Activated CD4-positive, alpha-beta T cell treated with anti-CD3 and anti-CD28 coated beads for 24 hours (primary cell): ENCODE data around the gene CTAGE1.
"Not testable (repeated sequence)": the region's sequence is repeated elsewhere in the genome, so short reads cannot be mapped to it uniquely, and the experiment has no call there.

Experiments used
- DNase-seq, 2 donors: peaks; one replicate each; pipeline ENCODE4 v3.0.0-alpha.2; 2020; ENCODE audit warnings: low read depth in 2 of 2

The CTAGE1 gene, protein sequence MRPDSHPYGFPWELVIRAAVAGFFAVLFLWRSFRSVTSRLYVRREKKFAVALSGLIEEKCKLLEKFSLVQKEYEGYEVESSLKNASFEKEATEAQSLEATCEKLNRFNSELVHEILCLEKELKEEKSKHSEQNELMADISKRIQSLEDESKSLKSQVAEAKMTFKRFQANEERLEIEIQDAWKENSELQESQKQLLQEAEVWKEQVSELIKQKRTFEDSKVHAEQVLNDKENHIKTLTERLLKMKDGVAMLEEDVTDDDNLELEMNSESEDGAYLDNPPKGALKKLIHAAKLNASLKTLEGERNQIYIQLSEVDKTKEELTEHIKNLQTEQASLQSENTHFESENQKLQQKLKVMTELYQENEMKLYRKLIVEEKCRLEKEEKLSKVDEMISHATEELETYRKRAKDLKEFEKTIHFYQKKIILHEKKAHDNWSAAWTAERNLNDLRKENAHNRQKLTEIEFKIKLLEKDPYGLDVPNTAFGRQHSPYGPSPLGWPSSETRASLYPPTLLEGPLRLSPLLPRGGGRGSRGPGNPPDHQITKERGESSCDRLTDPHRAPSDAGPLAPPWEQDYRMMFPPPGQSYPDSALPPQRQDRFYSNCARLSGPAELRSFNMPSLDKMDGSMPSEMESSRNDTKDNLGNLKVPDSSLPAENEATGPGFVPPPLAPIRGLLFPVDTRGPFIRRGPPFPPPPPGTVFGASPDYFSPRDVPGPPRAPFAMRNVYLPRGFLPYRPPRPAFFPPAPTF

DNA sequence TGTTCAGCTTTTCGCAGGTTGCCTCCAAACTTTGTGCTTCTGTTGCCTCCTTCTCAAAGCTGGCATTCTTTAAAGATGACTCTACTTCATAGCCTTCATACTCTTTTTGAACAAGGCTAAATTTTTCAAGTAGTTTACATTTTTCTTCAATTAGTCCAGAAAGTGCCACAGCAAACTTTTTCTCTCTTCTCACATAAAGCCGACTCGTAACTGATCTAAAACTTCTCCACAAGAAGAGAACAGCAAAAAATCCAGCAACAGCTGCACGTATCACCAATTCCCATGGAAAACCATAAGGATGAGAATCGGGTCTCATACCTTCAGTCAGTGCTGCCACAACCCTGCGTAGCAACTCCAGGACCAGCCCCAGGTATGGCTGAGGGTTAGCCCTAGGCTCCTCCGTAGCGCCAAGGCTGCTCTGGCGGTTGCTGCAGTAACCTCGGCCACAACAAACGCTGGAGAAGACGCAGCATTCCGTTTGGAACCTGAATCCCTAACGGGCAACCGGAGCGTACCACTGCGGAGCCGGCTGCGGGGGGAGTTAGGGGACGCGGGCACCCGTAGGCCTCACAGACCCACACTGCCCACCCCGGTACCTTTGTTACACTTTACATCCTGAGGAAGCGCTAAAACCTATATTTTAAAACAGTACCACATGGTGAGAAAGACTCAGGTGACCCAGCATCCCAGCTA, at the start of gene CTAGE1:
CTAGE1 (minus strand) TSS at position 420 of the 693 bp plus-strand sequence; CDS start at position 316, 104 bp downstream.
- DNase-seq: no peak

DNA sequence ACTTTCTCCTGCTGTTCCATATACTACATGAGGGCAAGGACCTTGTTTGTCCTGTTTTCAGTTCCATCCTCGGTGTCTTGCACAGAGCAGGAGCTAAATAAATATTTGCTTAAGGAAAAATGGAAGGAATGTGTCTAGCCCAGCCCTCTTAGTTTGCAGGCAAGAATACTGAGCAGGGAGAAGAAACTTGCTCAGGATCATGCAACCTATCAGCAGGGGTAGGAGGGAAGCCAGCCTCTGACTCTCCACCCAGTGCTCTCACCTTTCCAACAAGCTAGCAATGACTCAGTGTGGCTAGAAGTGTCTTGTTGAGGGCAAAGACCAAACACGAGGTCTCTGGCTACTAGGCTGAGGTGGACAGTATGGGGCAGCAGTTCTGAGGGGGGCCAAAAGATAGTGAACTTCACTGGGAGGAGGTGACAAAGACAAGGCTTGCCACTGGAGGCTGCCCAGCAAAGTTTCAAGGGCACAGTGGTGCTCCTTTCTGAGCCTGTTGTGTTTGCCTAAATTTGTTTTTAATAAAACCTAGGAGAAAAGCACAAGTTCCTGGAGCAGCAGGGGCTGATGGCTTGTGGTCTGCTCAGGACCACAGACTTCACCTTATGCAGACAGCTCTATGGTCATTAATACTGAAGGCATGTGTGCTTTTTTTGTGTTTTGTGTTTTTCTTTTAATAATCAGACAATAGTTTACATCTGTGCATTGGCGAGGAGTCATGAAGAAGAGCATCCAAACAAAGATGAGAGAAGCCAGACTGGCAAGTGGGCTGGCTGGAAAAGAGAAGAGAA, 49.1 kb upstream of the CTAGE1 start:
- DNase-seq: no peak

DNA sequence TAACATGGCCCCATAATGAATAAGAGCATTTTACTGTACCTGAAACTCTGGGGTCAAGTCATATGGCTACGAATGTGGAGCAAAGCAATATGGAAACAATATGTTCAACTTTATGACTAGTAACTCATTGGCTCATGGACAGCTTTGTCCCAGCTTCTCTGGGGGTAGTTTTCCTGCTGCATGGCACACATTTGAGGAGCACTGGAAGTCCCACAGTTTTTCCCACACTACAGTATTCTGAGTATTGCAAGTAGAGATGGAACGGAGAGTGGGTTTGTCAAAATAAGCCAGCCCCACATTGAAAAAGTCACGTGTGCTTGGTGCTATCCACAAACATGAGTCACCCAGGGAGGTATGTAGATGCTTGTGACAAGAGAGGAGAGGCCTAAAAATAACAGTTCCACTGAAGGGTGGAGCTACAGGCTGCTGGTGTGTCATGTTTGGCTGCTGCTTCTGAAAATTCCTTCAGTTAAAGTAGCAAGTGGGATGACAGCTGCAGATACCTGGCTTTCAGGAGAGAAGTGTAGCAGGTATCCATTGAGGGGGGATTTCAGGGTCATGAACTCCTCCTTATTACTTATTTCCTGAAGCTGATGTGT, 48.2 kb upstream of the CTAGE1 start:
- DNase-seq: no peak

DNA sequence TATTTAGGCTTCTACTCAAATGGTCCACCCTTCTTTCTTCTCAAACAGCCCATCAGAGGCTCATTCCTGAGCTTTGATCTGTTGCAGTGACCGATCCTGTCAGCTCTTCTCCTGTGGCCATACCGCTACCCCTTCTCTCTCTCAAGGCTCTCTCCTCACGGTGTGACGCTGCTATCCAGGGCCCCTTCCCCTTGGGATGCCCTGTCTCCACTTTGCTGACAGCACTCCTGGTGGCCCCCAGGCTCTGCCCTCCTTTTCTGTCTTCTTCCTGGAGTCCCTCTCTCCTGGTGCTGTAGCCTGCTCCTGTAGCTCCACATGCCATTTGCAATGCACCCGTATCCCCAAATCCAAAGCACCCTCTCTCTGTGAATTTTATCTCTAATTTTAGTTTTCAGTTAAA, 45.4 kb upstream of the CTAGE1 start:
- DNase-seq: no peak

DNA sequence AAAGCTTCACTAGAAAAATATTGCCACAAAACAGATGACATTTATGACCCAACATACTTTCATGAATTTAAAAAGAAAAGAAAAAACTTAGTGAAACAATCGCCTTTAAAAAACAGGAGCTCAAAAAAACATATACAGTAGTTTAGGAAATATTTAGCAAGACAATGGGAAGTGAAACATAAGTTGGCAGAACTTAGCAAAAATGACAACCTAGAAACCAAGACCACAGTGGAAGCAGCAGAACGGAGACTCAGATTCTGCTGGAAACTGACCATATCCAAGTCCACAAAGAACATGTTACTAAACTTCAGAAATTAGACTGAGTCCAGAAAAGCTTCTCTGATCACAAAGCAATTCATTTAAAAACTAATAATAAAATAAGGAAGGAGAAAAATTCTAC, 41.8 kb upstream of the CTAGE1 start:
- no peak for DNase-seq

DNA sequence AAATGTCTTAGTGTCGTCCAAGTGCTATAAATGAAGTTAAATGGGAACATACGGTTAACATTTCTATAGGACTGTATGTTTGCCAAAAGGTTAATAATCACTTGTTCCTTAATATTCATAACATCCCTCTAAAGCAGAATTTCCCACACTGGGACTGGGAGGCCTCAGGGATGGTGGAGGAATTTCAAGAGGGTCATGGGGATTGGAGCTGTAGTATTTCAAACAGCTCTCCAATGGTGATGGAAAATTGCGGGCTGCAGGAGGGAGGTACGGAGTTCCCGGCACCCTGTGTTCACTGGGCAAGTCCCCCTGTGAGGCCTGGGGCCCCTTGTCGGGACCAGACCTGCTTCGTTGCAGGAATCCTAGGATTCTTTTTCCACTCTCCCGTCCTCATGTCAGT, 39.8 kb upstream of the CTAGE1 start:
- DNase-seq: no peak

DNA sequence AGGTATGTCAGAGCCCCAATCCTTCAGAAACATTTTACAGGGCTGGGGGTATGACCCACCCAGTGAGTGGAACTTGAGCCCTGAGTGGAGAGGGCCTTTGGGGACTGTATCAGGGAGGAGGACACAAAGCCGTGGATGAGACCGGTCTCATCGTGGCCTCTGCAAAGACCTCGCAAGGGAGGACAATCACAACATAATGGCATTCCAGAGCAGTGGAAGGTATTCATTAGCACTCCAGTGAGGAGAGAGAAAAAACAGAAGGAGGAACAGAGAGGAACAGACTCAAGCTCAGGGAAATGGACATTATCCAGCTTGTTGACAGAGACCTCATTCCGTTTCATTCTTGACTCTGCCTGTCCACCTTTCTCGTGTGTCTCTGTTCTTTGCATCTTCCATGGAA, 38.8 kb upstream of the CTAGE1 start:
- DNase-seq: no peak

DNA sequence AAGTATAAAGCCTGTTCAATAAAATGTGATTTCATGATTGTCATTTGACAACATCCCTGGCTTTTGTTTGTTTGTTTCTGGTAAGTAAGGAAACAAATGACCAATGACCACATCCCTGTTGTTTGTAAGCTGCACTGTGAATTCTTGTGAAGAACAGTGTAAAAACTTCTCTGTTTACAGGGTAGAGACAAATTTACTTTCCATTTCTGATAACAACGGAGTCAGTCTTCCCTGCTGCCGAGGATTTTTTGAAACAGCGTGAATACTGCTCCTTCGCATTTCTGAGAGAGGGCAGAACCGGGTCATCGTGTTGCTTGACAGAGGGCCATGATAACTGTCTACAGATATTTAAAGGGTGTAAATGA, 38.4 kb upstream of the CTAGE1 start:
- DNase-seq: no peak

DNA sequence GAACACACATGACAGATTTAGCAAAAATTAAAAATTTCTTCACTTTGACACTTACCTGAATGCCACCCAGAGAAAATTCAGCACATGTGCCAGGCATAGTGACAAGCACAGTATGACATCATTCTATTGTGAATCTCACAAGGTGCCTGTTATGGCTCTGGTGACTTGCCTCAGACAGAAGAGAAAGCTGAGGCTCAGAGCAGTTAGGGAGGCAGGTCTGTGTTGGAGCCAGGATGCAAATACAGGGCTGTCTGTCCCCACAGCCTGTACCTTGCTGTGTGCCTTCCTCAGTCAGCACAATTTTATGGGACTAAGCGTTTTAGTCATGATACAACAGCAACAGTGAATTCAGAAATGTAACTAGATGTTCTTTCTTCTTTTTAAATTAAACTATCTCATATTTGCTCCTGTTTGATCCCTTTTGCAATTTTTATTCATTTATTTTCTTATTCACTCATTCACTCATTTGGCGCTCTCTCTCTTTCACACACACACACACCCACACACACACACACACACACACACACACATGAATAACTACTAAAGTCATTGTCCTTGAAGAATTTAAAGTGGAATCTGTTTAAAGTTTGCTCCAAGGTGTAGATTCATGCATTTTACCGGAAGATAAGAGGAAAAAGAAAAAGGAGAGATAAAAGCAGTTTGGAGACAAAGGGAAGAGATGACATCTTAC, 37.9 kb upstream of the CTAGE1 start:
- DNase-seq: no peak

DNA sequence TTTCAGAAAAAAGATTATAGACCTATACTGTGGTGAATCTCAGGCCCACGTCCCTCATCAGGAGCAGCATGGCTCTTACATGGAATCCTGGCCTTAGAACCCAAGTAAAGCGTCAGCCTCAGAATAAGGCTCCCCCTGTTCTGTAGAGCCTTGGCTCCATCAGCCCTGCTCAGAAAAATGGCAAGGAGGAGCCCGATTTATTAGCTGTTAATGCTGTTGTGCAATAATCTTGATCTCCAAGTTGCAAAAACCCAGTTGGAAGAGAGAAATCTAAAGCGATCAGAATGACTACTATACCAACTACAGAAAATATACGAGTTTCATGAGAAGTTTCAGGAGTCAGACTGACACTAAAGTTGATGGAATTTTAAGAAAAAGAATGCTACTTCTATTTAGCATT, 35.6 kb upstream of the CTAGE1 start:
- no peak for DNase-seq

DNA sequence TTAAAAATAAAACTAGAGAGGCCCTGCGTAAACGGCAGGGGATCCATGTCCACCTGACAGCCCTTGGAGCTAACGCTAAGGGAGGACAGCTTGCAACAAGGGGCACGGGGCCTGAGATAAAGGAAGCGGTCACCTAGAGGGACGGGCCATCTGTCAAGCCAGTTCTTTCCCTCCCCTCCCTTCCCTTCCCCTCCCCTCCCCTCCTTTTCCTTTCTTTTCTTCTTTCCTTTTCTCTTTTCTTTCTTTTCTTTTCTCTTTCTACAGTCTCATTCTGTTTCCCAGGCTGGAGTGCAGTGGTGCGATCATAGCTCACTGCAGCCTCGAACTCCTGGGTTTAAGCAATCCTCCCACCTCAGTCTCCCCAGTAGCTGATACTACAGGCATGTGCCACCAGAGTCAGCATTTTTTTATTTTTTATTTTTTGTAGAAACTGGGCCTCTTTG, 34.5 kb upstream of the CTAGE1 start:
- no peak for DNase-seq

DNA sequence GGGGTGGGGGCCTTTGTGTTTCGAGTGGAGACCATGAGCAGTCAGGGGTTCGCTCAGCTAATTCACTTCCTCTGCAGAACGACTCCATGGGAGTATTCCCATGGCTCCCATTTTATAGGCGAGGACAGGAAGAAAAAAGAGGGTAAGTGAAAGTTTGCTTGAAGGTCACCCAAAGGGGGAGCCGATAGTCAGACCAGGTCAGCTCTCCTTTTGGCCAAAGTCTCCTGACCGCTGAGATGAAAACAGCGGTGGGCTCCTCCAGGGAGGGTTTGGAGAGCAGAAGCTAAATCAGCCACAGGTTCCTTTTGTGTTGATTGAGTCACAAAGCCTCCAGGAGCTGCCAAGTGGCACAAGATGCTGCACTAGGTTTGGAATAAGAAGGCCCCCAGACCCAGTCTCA, 34.1 kb upstream of the CTAGE1 start:
- DNase-seq: no peak

DNA sequence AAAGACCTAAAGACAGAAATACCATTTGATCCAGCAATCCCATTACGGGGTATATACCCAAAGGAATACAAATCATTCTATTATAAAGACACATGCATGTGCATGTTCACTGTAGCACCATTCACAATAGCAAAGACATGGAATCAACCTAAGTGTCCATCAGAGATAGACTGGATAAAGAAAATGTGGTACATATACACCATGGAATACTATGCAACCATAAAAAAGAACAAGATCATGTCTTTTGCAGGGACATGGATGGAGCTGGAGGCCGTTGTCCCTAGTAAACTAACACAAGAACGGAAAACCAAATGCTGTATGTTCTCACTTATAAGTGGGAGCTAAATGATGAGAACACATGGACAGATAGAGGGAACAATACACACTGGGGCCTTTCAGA, 33.1 kb upstream of the CTAGE1 start:
- not testable (repeated sequence) for DNase-seq

DNA sequence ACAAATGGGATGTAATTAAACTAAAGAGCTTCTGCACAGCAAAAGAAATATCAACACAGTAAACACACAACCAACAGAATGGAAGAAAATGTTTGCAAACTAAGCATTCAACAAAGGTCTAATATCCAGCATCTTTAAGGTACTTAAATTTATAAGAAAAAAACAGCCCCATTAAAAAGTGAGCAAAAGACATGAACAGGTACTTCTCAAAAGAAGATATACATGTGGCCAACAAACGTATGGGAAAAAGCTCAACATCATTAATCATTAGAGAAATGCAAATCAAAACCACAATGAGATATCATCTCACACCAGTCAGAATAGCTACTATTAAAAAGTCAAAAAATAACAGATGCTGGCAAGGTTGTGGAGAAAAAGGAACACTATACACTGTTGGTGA, 32.6 kb upstream of the CTAGE1 start:
- not testable (repeated sequence) for DNase-seq

DNA sequence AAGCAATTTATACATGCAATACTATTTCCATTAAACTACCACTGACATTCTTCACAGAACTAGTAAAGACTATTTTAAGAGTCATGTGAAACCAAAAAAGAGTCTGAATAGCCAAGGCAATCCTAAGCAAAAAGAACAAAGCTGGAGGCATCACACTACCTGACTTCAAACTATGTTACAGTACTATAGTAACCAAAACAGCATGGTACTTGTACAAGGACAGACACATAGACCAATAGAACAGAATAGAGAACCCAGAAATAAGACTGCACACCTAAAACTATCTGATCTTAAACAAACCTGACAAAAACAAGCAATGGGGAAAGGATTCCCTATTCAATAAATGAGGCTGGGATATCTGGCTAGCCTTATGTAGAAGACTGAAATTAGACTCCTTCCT, 32.0 kb upstream of the CTAGE1 start:
- DNase-seq: not testable (repeated sequence)

DNA sequence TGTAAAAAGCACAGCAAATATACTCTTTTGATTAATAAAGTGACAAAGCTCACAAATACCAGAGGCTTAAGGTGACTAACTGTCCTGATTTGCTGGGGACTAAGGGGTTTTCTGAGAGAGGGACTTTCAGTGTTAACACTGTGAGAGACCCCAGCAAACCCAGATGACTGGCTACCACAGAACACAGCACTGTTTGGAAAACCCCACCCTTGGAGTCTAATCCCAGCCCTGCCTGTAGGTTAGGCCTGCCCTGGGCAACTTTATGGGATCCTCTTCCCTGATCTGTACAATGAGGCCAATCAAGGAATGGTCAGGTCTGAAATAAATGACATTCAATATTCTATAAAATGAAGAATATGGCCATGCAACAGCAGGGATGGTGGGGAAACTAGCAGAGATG, 30.5 kb upstream of the CTAGE1 start:
- DNase-seq: no peak

DNA sequence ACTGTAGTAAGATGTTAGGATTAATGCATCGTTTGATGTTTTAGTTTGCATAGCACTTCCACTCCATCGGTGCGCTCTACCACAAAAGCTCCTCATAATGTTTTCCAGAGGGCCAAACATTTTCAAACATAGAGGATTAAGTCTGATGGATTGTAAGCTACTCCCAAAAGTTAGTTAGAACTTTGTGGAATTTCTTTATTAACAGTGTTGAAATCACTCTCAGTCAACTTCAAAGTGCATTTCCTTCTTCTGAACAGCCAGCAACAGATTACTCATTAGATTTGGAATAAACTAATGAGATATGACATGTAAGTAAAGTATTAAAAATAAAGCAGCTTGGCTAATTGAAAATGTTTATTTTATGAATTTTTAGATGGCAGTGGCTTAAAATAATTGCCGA, 30.1 kb upstream of the CTAGE1 start:
- DNase-seq: no peak

DNA sequence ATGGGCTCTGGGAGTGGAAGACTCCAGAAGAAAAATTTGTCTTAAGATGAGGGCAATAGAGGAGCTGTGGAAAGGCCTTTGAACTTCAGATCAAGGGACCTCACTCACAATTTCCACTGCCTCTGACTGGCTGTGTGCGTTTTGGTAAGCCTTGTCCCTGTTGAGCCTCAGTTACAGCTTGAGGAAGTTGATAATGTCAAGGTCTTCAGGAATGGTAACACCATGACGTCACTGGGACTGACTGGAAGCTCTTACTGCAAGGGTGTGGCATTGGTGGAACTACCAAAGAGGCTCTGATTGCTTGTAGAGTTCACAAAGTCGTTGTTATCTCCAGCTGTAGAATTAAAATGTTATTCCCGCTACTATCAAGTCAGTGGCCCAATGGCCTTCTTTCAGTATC, 29.2 kb upstream of the CTAGE1 start:
- DNase-seq: no peak

DNA sequence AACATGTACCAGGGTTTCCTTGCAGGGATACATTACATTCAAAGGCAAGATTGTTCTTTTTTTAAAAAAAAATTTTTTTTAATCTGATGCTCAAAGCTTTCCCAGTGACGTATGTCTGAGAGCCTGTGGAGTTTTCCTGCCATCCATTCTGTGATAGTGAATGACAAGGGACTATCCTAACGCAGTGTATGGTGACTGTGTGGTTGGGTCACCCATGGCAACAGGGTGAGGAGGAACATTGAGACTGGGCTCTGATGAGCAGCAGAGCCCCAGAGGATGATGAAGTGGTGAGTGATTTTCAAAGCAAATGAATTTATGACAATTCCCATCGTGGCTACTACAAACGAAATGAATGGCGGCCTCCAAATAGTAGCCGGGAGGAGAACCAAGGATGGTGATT, 28.6 kb upstream of the CTAGE1 start:
- no peak for DNase-seq

DNA sequence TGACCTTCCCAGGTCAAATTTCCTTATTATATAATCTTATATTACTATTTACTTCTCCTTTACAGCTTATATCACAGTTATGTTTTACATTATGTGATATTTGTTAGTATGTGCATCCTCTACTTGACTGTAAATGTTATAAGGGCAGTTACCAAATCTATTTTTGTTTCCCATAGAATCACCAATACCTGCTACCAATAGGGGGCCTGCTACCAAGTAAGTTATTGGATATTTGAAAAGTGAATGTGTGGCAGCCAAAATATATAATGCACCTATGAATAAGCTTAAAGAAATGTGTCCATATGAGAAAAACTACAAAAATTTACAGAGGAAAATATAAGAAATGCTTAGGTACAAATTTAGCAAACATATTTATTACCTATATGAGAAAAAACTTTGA, 23.9 kb upstream of the CTAGE1 start:
- no peak for DNase-seq

DNA sequence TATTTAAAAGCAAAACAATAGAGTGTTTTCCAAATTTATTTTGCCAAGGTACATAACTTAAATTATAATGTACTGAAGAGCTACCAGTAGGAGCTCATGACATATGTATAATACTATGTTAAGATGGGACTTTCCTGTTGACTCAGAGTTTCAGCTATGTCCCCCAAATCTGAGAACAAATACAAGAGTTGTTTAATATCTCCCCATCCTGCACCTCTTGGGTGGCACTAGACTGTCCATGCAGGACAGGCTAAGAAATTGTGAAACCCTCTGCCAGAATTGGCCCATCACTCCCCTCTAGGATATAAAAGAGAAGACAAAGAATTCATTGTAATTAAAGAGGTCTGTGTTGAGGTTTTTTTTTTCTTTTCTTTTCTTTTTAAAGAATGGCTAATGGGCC, 21.7 kb upstream of the CTAGE1 start:
- no peak for DNase-seq
